Fibroblast of lung (primary cell): Measurements from ENCODE around the gene TMEM94. TPM values are rescaled to one million over a fixed set of nuclear protein-coding genes. Genes with fewer than 3 reads are reported as not detected.

Experiments
- DNase-seq, 2 donors: peaks; one replicate each; pipeline versions ENCODE4 v3.0.0 to v3.0.0-alpha.2; 2010; ENCODE audit warnings: low read depth in 2 of 2
- H2AFZ ChIP-seq: 2 replicates; pipeline ENCODE4 v1.5.1; 2012; ENCODE audit warnings: low read length, control low read depth, inconsistent platforms
- H3K27ac ChIP-seq: 2 replicates; pipeline ENCODE4 v1.5.1; 2011; ENCODE audit warnings: low read length, control low read depth; ENCODE audit not compliant: insufficient read depth
- H3K27me3 ChIP-seq: 2 replicates; pipeline ENCODE4 v1.5.1; 2011; ENCODE audit warnings: mild to moderate bottlenecking, low read length; ENCODE audit not compliant: control insufficient read depth, insufficient read depth
- H3K36me3 ChIP-seq: 2 replicates; pipeline ENCODE4 v1.5.1; 2011; ENCODE audit warnings: low read length; ENCODE audit not compliant: control insufficient read depth, insufficient read depth
- H3K4me1 ChIP-seq: 2 replicates; pipeline ENCODE4 v1.5.1; 2011; ENCODE audit warnings: low read length; ENCODE audit not compliant: control insufficient read depth, insufficient read depth; ENCODE audit errors: extremely low read depth
- H3K4me2 ChIP-seq: 2 replicates; pipeline ENCODE4 v1.5.1; 2011; ENCODE audit warnings: low read length, control low read depth; ENCODE audit not compliant: insufficient read depth; ENCODE audit errors: extremely low read depth
- H3K4me3 ChIP-seq, 4 experiments: fragments of 200-600 bp in 1 of 4; sonication (generic) in 1 of 4; replicated peaks in 1 of 4; 2 replicates each; pipeline ENCODE4 v1.5.1; 2011 to 2016; ENCODE audit warnings: low read length in 4 of 4, low read depth in 3 of 4, mild to moderate bottlenecking in 3 of 4, control low read depth in 2 of 4, inconsistent platforms in 1 of 4, mixed read lengths in 1 of 4; ENCODE audit not compliant: insufficient read depth in 1 of 4; ENCODE audit errors: control extremely low read depth in 1 of 4
- H3K79me2 ChIP-seq: 2 replicates; pipeline ENCODE4 v1.5.1; 2012; ENCODE audit warnings: mild to moderate bottlenecking, low read length, inconsistent platforms; ENCODE audit not compliant: control insufficient read depth, insufficient read depth
- H3K9ac ChIP-seq: 2 replicates; pipeline ENCODE4 v1.5.1; 2011; ENCODE audit warnings: mild to moderate bottlenecking, low read length, control low read depth; ENCODE audit not compliant: insufficient read depth
- H3K9me3 ChIP-seq: 2 replicates; pipeline ENCODE4 v1.5.1; 2012; ENCODE audit warnings: low read depth, low read length; ENCODE audit not compliant: control insufficient read depth, insufficient read depth
- H4K20me1 ChIP-seq: 2 replicates; pipeline ENCODE4 v1.5.1; 2011; ENCODE audit warnings: low read length; ENCODE audit not compliant: control insufficient read depth, insufficient read depth; ENCODE audit errors: extremely low read depth
- CTCF ChIP-seq, 2 donors: IDR thresholded peaks in 1 of 2; conservative IDR thresholded peaks in 1 of 2; 1 replicate in 1 of 2; 2 replicates in 1 of 2; pipeline ENCODE4 v1.5.1; 2011 to 2012; ENCODE audit warnings: low read length in 2 of 2, control low read depth in 1 of 2, inconsistent platforms in 1 of 2, low read depth in 1 of 2, mild to moderate bottlenecking in 1 of 2
- EZH2 ChIP-seq: IDR thresholded peaks from 2 replicates; pipeline ENCODE4 v1.5.1; 2012; ENCODE audit warnings: low read length, control low read depth, mild to moderate bottlenecking; ENCODE audit errors: missing control alignments
- polyA plus RNA-seq, 2 donors: library from polyadenylated mRNA; depleted of rRNA in 1 of 2; stranded (reverse) in 1 of 2; unstranded in 1 of 2; fragments of >200 nt; gene quantifications; 2 replicates each; pipeline ENCODE4 v1.2.1, GENCODE V29; 2011 to 2012; ENCODE audit warnings: missing spikeins in 1 of 2
- total RNA-seq: library from RNA; depleted of rRNA; stranded (reverse); fragments of >200 nt; gene quantifications from 2 replicates; pipeline ENCODE4 v1.2.1, GENCODE V29; 2014

TMEM94 gene
- total and polyA plus RNA-seq, 2 donors (not counting 1 experiment from before 2014, with no cell fraction given) = 18.3 to 35.0 TPM

- no peak overlapping the region for H2AFZ ChIP-seq
- no peak overlapping the region for H3K27ac ChIP-seq
- no peak overlapping the region for H3K4me2 ChIP-seq
- no peaks in the 10 kb centered on the region for H3K79me2 ChIP-seq
- DNase-seq = no peak
- H3K4me1 ChIP-seq = no peaks in the 10 kb centered on the region
- no peak overlapping the region for H3K4me3 ChIP-seq
- peaks cover 8% of the 10 kb centered on the region for H3K36me3 ChIP-seq
- no peaks in the 10 kb centered on the region for H3K27me3 ChIP-seq
- no peak overlapping the region for H3K9ac ChIP-seq
- H4K20me1 ChIP-seq = no peaks in the 10 kb centered on the region
- TF ChIP-seq EZH2 (no peak), CTCF (conservative IDR thresholded peaks at IDR 0.05 in 1 of 2, IDR thresholded peaks at IDR 0.05 in 1 of 2; ENCODE audit: low read depth in 1 of 2, low read length in 2 of 2) (no peak)
- H3K9me3 ChIP-seq = no peaks in the 10 kb centered on the region
Observed at GRCh38 chr17:75488693-75489510, 32.5 kb downstream of the TMEM94 start.

- Histone ChIP-seq H4K20me1 (no peaks in the 10 kb centered on the region), H3K4me1 (no peaks in the 10 kb centered on the region), H3K4me2 (no peak overlapping the region), H3K4me3 (no peak overlapping the region), H3K79me2 (no peaks in the 10 kb centered on the region), H3K27ac (no peak overlapping the region), H3K27me3 (no peaks in the 10 kb centered on the region), H3K36me3 (peaks cover 8% of the 10 kb centered on the region), H3K9ac (no peak overlapping the region), H3K9me3 (no peaks in the 10 kb centered on the region), H2AFZ (no peak overlapping the region)
- no peak for DNase-seq
- TF ChIP-seq CTCF (conservative IDR thresholded peaks at IDR 0.05 in 1 of 2, IDR thresholded peaks at IDR 0.05 in 1 of 2; ENCODE audit: low read depth in 1 of 2, low read length in 2 of 2) = no peak
- TF ChIP-seq EZH2 = no peak
Observed at GRCh38 chr17:75489511-75489955, 33.1 kb downstream of the TMEM94 start.

- peaks cover 8% of the 10 kb centered on the region for H3K36me3 ChIP-seq
- H3K4me2 ChIP-seq = no peak overlapping the region
- no peaks in the 10 kb centered on the region for H3K9me3 ChIP-seq
- no peak overlapping the region for H3K4me3 ChIP-seq
- no peaks in the 10 kb centered on the region for H3K4me1 ChIP-seq
- TF ChIP-seq EZH2 (no peak), CTCF (conservative IDR thresholded peaks at IDR 0.05 in 1 of 2, IDR thresholded peaks at IDR 0.05 in 1 of 2; ENCODE audit: low read depth in 1 of 2, low read length in 2 of 2) (no peak)
- no peak overlapping the region for H2AFZ ChIP-seq
- no peak overlapping the region for H3K9ac ChIP-seq
- H4K20me1 ChIP-seq = no peaks in the 10 kb centered on the region
- no peaks in the 10 kb centered on the region for H3K79me2 ChIP-seq
- no peaks in the 10 kb centered on the region for H3K27me3 ChIP-seq
- peak in 1 of 2 donors; percentile 21 for DNase-seq
- H3K27ac ChIP-seq = no peak overlapping the region
Observed at GRCh38 chr17:75490173-75490743, 33.8 kb downstream of the TMEM94 start.
